Measurements from ENCODE around the gene FOXRED2.
"Not testable (repeated sequence)": the region's sequence is repeated elsewhere in the genome, so short reads cannot be mapped to it uniquely, and the experiment has no call there.

Gene FOXRED2

DNA sequence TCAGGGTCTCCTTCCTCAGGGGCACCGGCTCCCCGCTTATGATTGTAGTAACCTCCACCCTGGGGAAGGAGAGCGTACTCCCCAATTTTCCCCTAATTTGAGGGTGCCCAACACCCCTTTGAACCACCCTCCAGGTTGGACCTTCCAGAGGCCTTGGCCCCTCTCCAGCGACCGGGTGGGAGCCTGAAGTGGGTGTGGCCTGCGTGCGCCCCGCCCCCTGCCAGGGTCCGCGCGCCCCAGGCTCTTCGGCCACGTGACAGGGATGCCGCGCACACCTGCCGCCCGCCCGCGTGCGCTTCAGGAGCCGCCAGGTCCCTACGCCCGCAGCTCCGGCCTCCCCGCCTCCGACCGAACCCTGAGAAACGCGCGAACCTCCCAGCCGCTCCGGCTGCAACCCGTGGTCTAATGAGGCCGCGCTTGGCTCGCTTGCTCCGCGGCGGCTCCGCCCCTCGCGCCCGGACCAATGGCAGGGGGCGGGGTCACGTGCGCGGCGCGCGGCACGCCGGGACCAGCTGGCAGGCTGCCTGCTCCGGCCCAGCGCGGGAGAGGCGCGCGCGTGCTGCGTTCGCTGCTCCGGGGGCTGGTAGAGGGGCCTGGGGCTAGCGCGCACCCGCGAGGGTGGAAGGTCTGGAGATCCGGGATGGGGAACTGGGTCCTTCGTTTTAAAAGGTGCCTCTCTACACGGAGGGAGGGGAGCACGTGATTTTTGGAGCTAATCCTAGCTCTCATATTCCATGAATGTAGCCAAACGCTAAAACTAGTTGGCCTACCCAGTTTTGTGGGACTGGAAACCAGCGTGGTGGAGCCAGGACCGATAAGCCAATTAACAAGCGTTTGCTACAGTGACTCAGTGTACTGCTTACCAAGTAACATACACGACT lies at the start of gene FOXRED2:
Gene FOXRED2 (minus strand): TSS at position 404 of the 881 bp plus-strand sequence. CDS start 618 bp downstream, outside the sequence.
- DNase-seq = peak; percentile 32

- no peak for DNase-seq
Measured at GRCh38 chr22:36554098-36554497, 47.3 kb upstream of the FOXRED2 start.

GRCh38 chr22:36552289-36552688 lies 45.4 kb upstream of the FOXRED2 start:
- DNase-seq = no peak

DNA sequence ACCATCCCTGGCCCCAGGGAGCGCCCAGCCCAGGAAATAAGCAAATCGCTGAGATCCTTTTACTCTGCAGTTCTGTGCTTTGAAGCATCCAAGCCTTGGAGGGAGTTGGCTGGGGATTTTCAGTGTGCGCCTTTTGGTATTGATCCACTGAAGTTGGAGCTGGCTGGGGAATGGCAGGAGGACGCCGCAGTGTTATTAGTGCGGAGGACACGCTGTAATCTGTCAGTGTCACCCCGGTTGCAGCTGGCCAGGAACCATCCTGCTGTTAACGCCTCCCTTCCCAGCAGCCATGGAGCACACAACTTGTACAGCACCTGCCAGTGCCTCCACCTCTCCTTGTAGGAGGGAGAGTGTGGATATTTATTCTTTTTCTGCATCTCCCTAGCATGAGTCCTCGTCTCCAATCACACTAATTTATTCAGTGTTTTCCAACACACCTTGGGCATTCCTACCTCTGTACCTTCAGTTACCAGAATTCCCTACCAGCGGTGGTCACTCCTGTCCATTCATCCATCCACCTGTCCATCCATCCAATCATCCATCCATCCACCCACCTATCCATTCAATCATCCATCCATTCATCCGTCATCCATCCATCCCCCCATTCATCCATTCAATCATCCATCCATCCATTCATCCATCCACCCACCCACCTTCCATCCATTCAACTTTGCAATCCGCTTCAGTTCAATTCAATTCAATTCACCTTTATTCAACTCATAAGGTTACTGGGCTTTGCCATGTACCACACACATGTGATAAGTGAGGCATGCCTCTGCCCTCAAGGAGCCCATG lies 44.1 kb upstream of the FOXRED2 start:
- DNase-seq = no peak

DNA sequence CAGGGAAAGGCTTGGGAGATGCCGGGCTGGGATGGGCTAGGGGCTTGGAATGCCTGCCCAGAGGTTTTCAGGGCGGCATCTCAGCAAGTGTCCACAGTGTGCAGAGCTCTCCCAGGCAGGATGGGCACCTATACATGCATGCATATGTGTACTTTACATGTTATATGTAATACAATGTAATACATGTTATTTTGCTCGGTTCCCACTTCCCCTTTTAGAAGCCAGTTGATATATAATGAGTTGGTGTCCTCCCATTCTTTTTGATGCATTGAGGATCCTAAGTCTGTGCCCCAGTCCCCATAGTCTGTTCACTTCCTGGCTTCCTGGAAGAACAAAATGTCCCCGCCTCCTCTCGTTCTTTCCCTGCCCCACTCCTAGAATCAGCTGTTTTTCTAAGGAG lies 42.2 kb upstream of the FOXRED2 start:
- no peak for DNase-seq

GRCh38 chr22:36548606-36549005 lies 41.8 kb upstream of the FOXRED2 start:
- DNase-seq = no peak

GRCh38 chr22:36546932-36547331 lies 40.1 kb upstream of the FOXRED2 start:
- no peak for DNase-seq

DNA sequence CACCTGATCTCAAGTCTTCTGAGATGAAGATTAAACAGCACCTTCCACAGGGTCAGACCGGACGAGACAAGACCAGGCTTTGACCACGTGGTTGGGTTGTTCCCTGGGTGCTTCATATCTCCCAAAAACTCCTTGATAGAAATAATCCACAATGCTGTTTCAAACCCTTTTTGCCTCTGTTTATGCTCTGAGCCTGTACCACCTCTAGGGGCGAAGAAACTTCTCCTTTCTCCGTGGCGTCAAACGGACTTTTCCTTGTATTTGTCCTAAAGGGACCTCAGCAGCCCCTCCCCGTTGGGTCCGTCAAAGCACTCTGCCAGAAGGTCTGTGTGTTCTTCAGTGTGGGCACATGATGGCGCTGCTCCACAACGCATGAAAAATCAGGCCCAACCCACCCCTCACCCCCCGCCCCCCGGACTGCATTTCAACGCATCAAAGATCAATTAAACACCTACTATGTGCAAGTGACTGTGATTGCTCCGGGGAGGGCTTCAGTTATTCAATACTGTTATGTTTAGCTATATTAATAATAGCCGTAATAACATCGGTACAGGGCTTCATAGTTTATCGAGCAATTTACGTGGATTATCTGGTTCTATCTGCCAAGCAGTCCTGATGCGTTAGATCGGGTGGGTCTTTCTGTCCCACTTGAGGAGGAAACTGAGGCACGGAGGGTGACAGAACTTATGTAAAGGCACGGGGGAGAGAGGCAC lies 39.4 kb upstream of the FOXRED2 start:
- DNase-seq = no peak

DNA sequence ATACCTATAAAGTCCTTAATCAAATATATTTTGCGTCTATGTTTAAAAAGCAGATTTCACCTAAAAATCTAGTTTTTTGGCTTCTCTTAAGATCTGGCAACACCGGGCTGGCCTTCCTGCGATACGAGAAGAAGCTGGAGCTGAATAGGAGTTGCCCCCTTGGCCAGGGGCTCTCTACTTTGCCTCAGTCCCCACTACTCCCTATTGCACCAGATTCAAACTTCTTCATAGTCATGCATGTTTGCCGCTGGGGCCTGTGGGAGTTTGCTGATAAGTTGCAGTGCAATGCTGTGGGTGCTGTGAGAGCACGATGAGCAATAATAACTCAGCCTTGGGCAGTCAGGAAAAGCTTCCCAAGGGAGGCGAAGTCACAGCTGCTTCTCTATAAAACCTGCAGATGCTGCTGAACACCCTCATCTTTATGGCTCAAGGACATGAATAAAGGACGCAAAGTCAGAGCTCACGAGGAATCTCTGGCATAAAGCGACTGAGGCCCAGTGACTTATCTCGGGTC lies 37.3 kb upstream of the FOXRED2 start:
- no peak for DNase-seq

- DNase-seq = no peak
Measured at GRCh38 chr22:36541831-36542411, 35.1 kb upstream of the FOXRED2 start.

DNA sequence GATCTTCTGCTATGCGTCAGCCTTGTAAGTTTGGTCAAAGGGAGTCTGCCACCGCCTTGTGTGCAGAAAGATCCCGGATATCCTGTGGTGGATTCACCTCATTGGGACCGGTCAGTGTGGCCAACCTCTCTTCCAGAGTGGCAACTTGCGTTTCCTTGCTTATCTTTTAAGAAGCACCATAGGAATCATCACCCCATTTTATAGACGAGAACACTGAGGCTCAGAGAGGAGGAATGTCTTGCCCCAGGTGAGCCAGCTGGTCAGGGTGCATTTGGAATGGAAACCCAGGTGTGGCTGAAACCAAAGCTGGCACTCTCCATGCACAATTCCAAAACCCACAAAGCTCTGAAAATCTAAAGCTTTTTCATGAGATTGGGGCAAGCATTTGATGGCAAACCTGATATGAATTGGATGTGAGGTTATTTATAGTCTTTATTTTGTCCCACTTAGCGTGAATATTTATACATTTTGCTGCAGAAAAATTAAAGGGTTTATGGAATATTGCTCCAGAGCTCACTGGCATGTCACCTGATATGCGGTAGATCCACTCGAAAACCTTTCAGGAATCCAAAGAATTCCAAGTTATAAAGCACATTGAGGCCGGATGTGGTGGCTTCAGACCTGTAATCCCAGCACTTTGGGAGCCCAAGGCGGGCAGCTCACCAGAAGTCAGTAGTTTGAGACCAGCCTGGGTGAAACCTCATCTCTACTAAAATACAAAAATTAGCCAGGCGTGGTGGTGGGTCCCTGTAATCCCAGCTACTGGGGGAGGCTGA lies 34.2 kb upstream of the FOXRED2 start:
- DNase-seq = no peak

GRCh38 chr22:36538529-36538928 lies 31.7 kb upstream of the FOXRED2 start:
- no peak for DNase-seq

GRCh38 chr22:36536717-36537116 lies 29.9 kb upstream of the FOXRED2 start:
- no peak for DNase-seq

GRCh38 chr22:36533320-36533719 lies 26.5 kb upstream of the FOXRED2 start:
- not testable (repeated sequence) for DNase-seq

DNA sequence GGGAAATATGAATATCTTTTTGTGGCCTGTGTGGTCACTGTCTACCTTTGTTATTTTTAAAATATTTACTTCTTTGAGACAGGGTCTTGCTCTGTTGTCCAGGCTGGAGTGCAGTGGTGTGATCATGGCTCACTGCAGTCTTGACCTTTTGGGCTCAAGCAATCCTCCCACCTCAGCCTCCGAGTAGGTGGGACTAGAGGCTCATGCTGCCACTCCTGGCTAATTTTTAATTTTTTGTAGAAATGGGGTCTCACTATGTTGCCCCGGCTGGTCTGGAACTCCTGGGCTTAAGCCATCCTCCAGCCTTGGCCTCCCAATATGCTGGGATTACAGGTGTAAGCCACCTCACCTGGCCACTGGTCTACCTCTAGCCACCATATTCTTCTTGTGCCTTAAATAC lies 25.6 kb upstream of the FOXRED2 start:
- DNase-seq = no peak

DNA sequence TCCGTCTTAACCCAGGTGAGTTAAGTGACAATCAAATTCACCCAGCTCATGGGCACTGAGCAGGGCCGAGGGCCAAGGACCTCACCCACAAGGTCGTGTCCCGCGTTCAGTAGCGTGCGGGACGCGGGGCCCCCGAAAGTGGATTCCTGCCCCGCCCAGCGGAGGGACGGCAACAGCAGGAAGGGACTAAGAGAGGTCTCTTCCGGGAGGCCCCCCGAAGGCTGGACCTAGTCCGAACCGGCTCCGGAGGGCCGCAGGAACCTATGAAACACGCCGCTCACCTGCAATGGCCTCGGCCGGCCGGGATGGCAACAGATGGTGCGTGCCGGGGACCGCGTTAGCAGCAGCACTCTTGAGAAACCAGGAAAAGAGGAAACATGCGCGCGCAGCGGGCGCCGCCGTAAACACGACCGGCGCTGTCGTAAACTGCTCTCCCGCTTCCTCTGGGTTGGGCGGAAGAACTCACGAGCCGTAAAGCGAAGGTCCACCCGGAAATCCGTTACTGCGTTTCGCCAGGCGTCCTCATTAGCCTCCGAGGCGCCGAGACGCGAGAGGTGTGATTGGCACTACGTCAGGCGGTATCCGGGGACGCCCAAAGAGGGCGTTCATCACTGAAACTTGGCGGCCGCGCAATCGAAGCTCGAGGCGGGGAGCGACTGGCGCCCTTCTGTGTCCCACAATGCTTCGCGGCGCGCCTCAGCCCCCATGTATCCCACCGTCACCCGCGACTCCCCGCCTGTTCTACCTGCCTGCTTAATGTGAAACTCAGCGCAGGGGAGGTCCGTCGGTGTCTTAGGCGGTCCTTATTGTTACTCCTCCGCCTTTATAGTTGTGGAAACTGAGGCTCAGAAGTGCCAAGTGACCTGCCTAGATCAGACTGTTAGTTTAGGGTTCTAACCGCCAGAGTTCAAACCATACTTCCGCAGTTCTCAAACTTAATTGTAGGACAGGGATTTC lies 22.2 kb upstream of the FOXRED2 start, which contains the start of gene EIF3D:
Gene EIF3D (minus strand): TSS at position 372 of the 957 bp plus-strand sequence. CDS start 3,045 bp downstream, outside the sequence.
- peak; percentile 88 for DNase-seq

- no peak for DNase-seq
Measured at GRCh38 chr22:36528341-36528740, 21.5 kb upstream of the FOXRED2 start.

DNA sequence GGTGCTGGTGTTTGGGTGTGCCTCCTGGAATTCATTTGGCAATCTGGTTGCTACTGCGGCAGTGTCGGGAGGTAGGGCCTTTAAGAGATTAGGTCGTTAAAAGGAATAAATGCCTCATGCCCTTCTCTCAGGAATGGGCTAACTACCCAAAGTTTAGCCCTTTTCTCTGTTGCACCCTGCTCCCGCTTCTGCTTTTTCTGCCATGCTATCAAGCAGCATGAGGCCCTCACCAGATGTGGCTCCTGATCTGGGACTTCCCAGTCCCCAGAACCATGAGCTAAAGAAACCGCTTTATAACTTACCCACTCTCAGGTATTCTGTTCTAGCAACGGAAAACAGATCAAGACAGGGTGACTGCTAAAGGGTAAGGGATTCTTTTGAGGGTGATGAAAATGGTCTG lies 15.8 kb upstream of the FOXRED2 start:
- no peak for DNase-seq

GRCh38 chr22:36520423-36520822 lies 13.6 kb upstream of the FOXRED2 start:
- no peak for DNase-seq

- not testable (repeated sequence) for DNase-seq
Measured at GRCh38 chr22:36519906-36520305, 13.1 kb upstream of the FOXRED2 start.
